Measurements from ENCODE around the gene DNAAF5.

The DNAAF5 gene

GRCh38 chr7:701086-701671 lies 25.3 kb upstream of the DNAAF5 start:
- Histone ChIP-seq H3K4me2 (ENCODE audit: low read depth, low read length, poor library complexity, severe bottlenecking) (no peak overlapping the region), H3K27me3 (ENCODE audit: insufficient read depth, low read length, poor library complexity, severe bottlenecking) (no peaks in the 10 kb centered on the region), H4K20me1 (ENCODE audit: insufficient read depth, low read length, poor library complexity, severe bottlenecking) (no peaks in the 10 kb centered on the region), H3K4me1 (ENCODE audit: insufficient read depth, low read length, poor library complexity, severe bottlenecking) (no peaks in the 10 kb centered on the region), H3K9me2 (replicated peaks; ENCODE audit: low read depth, low read length) (no peaks in the 10 kb centered on the region), H3K79me2 (ENCODE audit: insufficient read depth, low read length) (no peaks in the 10 kb centered on the region), H3K36me3 (ENCODE audit: insufficient read depth, low read length) (no peaks in the 10 kb centered on the region), H3K4me3 (ENCODE audit: low read length, poor library complexity, severe bottlenecking) (no peak overlapping the region), H3K9me3 (ENCODE audit: insufficient read depth, low read depth, low read length) (no peaks in the 10 kb centered on the region), H3F3A (ENCODE audit: low read depth) (no peaks in the 10 kb centered on the region; the same call in 1 of the 2 replicates), H3K9ac (ENCODE audit: low read depth, low read length, poor library complexity, severe bottlenecking) (no peak overlapping the region), H2AFZ (ENCODE audit: low read length) (no peak overlapping the region)
- TF ChIP-seq EZH2phosphoT487 (IDR thresholded peaks at IDR 0.05; ENCODE audit: borderline replicate concordance), result no peak
- TF ChIP-seq CTCF (conservative IDR thresholded peaks at IDR 0.05; ENCODE audit: low read length), result no peak

- no peaks in the 10 kb centered on the region for H3K9me2 ChIP-seq (replicated peaks; ENCODE audit: low read depth, low read length)
- no peak overlapping the region for H3K4me2 ChIP-seq (ENCODE audit: low read depth, low read length, poor library complexity, severe bottlenecking)
- TF ChIP-seq EZH2phosphoT487 (IDR thresholded peaks at IDR 0.05; ENCODE audit: borderline replicate concordance) (no peak), CTCF (conservative IDR thresholded peaks at IDR 0.05; ENCODE audit: low read length) (no peak)
- no peaks in the 10 kb centered on the region; the same call in 1 of the 2 replicates for H3F3A ChIP-seq (ENCODE audit: low read depth)
- H3K9ac ChIP-seq (ENCODE audit: low read depth, low read length, poor library complexity, severe bottlenecking), result no peak overlapping the region
- H4K20me1 ChIP-seq (ENCODE audit: insufficient read depth, low read length, poor library complexity, severe bottlenecking), result no peaks in the 10 kb centered on the region
- no peak overlapping the region for H3K4me3 ChIP-seq (ENCODE audit: low read length, poor library complexity, severe bottlenecking)
- H3K27me3 ChIP-seq (ENCODE audit: insufficient read depth, low read length, poor library complexity, severe bottlenecking), result no peaks in the 10 kb centered on the region
- H2AFZ ChIP-seq (ENCODE audit: low read length), result no peak overlapping the region
- no peaks in the 10 kb centered on the region for H3K36me3 ChIP-seq (ENCODE audit: insufficient read depth, low read length)
- H3K9me3 ChIP-seq (ENCODE audit: insufficient read depth, low read depth, low read length), result no peaks in the 10 kb centered on the region
- H3K79me2 ChIP-seq (ENCODE audit: insufficient read depth, low read length), result no peaks in the 10 kb centered on the region
- H3K4me1 ChIP-seq (ENCODE audit: insufficient read depth, low read length, poor library complexity, severe bottlenecking), result no peaks in the 10 kb centered on the region
These were observed 23.4 kb upstream of the DNAAF5 start for GRCh38 chr7:703049-703448.

- Histone ChIP-seq H3K4me3 (ENCODE audit: low read length, poor library complexity, severe bottlenecking) (no peak overlapping the region), H3K9ac (ENCODE audit: low read depth, low read length, poor library complexity, severe bottlenecking) (no peak overlapping the region), H3K4me1 (ENCODE audit: insufficient read depth, low read length, poor library complexity, severe bottlenecking) (no peaks in the 10 kb centered on the region), H3K4me2 (ENCODE audit: low read depth, low read length, poor library complexity, severe bottlenecking) (no peak overlapping the region), H3K9me2 (replicated peaks; ENCODE audit: low read depth, low read length) (no peaks in the 10 kb centered on the region), H3K79me2 (ENCODE audit: insufficient read depth, low read length) (no peaks in the 10 kb centered on the region), H3K9me3 (ENCODE audit: insufficient read depth, low read depth, low read length) (no peaks in the 10 kb centered on the region), H4K20me1 (ENCODE audit: insufficient read depth, low read length, poor library complexity, severe bottlenecking) (no peaks in the 10 kb centered on the region), H3K36me3 (ENCODE audit: insufficient read depth, low read length) (no peaks in the 10 kb centered on the region), H2AFZ (ENCODE audit: low read length) (no peak overlapping the region), H3F3A (ENCODE audit: low read depth) (no peaks in the 10 kb centered on the region; the same call in 1 of the 2 replicates), H3K27me3 (ENCODE audit: insufficient read depth, low read length, poor library complexity, severe bottlenecking) (no peaks in the 10 kb centered on the region)
- TF ChIP-seq CTCF (conservative IDR thresholded peaks at IDR 0.05; ENCODE audit: low read length) (no peak), EZH2phosphoT487 (IDR thresholded peaks at IDR 0.05; ENCODE audit: borderline replicate concordance) (no peak)
These were observed 19.8 kb upstream of the DNAAF5 start for GRCh38 chr7:706721-707120.
